Right ventricle myocardium superior (tissue), 1 donor: ENCODE measurements around the gene PIF1. TPM values are rescaled to one million over a fixed set of nuclear protein-coding genes. Genes with fewer than 3 reads are reported as not detected.

Source experiments
- ATAC-seq: fragments of 200-7000 bp; cut with Tn5 transposase; one replicate; pipeline ENCODE4 v1.9.1; 2020; ENCODE audit warnings: mild to moderate bottlenecking; ENCODE audit not compliant: poor library complexity
- DNase-seq: peaks from one replicate; pipeline ENCODE4 v3.0.0-alpha.2; 2020
- intact Hi-C: fragments of 100-400 bp; cut with DNase I; formaldehyde crosslinking; loops from one replicate; pipeline ENCODE4 v1.11.2; 2022
- total RNA-seq: library from RNA; stranded (reverse); fragmentation: NEBNext Ultra II Directional; extraction: Animal tissue kit (Norgen Biotek cat#: 25700); gene quantifications from one replicate; pipeline ENCODE4 v1.2.1, GENCODE V29; 2021
- donor health status: DM: no; HTN: yes; CAD: no; lungs with severe emphysema.

Gene PIF1
- total RNA-seq, 1 donor from 2014 or later = 0.35 TPM

DNA sequence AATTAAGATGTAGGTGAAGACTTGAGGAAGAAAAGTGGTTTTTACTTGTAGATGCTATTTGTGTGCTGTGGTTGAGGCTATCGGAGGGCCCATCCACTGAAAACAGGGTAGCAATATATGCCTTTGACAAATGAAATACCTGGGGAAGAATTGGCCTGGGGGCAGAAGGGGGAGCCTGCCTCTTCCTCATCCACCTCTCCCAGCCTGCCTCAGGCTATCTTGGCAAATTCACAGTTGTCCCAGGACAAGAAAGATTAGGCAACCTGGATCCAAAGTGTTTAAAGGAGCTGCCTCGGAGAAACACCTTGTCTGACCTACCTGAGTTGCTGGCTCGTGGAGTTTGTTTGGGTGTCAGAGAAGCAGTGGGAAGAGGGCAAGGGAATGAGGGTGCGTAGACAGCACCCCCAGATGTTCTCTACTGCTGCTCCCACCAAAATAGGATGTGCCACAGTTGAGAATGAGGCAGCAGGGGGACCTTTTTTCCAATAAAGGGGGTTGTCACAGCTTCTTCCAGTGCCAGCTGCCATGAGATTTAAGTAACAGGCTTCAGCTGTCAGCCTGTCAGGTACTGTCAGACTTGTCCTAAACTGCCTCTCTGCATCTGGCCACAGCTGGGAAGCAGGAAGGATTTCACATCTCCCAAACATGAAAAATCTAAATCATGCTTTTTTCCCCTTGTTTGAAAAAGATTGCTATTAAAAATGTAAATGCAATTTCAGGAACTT, 25.5 kb upstream of the PIF1 start:
- no peak for ATAC-seq
- intact Hi-C loops = no loop called here
- no peak for DNase-seq

DNA sequence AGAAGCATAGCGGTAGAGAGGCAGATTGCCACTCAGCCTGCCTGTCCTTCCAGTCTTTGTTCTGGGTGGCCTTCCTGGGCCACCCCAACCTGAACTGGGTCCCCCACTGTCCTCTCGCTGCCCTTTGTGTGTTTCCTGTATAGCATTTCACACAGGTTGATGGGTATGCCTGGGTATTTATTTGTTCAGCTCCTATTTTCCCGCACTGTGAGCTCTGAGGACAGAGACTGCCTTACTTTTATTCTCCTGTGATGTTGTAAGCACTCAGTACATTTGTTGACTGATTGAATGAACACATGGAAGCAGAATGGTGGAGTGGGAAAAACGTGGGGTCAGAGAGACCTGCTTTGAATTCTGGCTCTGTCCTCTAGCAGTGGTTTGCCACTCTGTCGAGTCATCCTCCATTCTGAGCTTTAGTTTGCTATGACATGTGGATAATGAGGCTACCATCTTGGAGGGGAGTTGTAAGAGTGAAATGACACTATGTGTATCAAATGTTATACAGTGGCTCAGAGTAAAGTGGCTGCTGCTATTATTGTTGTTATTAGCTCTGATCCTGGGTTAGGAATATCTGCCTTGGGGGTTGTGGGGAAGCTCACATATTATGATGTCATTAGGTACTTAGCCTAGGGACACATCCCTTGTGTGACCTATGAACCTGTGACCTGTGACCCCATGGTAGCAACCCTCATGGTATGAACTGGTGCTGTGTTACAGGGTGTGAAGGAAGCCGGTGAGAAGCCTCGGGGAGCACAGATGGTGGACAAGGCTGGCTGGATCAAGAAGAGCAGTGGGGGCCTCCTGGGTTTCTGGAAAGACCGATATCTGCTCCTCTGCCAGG, 22.6 kb upstream of the PIF1 start:
- ATAC-seq (no peak), DNase-seq (no peak)
- intact Hi-C loops = no loop called here

DNA sequence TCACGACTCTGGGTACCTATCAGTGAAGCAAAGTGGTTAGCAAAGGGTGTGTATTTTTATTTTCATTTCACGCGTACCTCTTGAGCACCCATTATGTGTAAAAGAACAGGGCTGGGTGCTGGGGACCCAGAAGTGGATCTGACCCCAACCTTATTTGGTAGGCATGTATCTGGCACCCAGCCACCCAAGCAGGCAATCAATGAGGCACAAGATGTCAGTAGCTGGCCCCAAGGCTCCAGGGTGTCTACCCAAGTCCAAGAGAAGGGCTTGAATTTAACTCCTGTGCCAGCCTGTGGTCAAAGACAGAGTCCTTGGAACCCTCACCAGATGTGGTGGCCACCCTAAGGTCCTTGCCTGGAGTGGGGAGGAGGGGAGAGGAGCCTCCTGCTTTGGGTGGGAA, 22.0 kb upstream of the PIF1 start:
- intact Hi-C loops = no loop called here
- DNase-seq (peak; percentile 39), ATAC-seq (no peak)

DNA sequence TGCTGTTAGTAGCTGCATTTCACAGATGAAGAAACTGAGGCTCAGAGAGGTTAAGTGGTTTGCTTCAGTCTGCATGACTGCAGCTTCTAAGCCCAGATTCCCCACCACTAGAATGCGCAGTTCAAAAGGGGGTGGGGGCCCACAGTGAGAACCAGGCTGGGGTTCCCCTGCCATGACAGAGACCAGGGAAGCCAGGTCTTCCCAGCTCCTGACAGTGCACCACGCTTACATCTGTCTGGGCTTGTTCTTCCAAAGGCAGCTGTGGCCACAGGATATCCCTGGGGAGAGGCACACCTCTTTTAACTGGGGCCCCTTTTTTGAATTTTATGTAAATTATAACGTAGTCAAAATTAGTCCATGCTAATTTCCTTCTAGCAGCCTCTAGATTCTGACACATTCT, 21.6 kb upstream of the PIF1 start:
- no peak for ATAC-seq
- DNase-seq = peak; percentile 5
- intact Hi-C loops = no loop called here

DNA sequence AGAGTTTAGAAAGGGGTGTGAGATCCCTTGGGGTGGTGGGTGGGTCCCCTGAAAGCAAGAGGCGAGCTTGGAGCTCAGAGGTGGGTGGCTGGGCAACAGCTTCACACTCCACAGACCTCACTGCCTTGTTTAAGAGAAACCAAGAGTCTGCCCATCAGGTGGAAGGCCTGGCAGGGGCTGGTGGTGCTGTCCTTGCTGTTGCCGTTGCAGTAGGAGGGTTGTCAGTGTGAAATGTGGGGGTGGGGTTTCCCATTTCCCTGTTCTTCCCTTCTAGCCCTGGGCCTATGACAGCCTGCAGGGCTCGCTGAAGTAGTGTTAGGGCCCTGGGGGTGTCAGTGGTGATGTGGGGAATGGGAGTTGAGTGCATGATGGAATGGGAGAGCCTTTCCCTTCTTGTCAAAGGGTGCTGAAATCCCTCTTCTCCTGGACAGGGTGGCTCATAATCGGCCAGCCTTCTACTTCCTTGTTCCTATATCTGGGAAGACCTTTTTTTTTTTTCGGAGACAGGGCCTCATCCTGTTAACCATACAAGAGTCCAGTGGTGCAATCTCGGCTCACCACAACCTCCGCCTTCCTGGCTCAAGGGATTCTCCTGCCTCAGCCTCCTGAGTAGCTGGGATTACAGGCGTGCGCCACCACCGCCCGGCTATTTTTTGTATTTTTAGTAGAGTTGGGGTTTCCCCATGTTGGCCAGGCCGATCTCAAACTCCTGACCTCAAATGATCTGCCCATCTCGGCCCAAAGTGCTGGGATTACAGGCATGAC, 20.6 kb upstream of the PIF1 start:
- DNase-seq = peak; percentile 40

DNA sequence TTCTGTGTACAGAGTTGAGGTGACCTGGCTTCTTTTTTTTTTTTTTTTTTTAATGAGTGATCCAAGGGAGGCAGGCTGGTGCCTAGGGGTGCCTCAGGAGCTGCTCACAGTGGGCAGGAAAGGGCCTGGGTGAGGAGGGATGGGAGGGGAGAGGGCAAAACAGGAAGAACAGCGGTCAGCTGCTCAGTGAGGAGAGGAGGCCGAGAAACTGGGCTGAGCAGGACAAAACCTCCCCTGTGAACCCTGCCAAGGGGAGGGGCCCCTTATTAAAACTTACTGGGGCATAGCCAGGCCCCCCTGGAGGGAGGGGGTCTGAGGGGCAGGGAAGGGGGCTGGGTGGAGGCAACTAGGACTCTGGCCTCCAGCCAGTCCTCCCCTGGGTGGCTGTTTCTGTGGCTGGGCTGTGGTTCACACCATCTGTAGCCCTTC, 19.8 kb upstream of the PIF1 start:
- DNase-seq (peak; percentile 75), ATAC-seq (peak; percentile 2)
- intact Hi-C loops = no loop called here

More for the DNA sequence above, 20.6 kb upstream of the PIF1 start:
- intact Hi-C loops = no loop called here
- ATAC-seq = no peak

DNA sequence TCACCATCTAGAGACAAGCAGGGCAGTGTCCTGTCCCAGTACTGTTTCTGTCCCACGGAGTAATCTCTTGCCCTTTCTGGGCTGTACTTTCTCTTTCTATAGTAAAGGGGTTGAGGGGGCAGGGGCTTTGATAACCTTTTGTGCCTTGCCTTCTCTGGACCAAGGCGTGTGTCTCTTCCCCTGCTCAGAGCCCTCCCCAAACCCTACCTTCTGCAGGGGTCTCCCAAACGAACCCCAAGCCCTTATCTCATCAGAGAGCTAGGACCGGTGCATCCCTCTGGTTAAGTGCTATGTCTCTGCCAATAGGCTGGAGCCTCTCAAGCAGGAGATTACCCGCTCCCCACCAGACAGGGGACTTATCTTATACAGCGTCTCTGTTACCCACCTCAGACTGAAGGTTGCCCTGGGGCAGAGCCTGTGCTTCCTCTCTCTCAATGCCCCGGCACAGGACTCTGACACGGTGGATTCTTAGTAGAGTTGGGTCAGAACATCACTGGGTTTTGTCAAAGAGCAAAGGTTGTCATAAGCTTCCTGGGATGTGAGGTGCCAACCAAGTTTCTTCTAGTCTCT, 19.2 kb upstream of the PIF1 start:
- DNase-seq (peak; percentile 38), ATAC-seq (no peak)

DNA sequence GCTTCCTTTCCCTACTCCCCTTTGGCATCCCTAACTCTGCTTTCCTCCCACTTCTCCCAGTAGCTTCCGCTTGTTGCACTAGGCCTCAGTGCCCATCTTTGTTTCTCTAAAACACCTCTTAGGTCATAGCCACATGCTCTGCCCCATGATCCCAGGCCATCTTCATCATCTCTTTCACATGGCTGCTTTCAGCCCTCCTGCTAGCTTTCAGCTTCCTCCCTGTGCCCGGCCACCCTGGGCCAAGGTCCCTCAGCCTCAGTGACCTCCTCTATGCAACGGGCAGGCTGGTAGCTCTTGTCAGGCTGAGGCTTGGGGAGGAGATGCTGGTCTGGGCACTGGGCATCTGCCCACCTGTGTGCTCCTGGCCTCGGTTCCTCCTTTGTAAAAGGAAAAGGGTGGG, 18.5 kb upstream of the PIF1 start:
- ATAC-seq = no peak

More for the DNA sequence above, 19.2 kb upstream of the PIF1 start:
- intact Hi-C loops = no loop called here

DNA sequence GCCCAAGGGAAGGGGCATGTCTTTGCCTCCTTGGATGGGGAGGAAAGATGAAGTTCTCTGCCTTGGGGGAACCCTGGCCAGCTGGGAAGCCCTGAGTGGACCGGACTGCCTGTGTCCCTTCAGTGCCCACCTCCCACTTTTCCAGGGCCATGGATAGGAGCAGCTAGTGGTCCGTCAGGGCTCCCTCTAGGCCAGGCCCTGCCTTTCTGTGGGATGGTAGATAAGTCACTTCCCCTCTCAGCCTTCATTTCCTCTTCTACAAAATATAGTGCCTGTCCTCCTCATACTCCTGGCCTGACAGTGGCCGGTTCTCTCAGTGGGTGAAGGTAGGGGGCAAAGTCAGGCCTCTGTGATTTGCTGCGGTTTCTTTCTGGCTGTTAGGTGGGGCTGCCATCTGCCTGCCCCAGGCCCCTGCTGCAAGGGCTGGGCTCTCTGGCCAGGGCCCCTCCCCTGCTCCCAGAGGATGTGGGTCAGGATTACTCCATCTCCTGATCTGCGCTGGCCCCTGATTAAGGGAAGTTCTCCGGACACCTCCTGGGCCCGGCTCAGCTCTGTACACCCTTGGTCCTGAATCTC, 17.6 kb upstream of the PIF1 start:
- intact Hi-C loops = no loop called here

More for the DNA sequence above, 18.5 kb upstream of the PIF1 start:
- no peak for DNase-seq
- intact Hi-C loops = no loop called here

DNA sequence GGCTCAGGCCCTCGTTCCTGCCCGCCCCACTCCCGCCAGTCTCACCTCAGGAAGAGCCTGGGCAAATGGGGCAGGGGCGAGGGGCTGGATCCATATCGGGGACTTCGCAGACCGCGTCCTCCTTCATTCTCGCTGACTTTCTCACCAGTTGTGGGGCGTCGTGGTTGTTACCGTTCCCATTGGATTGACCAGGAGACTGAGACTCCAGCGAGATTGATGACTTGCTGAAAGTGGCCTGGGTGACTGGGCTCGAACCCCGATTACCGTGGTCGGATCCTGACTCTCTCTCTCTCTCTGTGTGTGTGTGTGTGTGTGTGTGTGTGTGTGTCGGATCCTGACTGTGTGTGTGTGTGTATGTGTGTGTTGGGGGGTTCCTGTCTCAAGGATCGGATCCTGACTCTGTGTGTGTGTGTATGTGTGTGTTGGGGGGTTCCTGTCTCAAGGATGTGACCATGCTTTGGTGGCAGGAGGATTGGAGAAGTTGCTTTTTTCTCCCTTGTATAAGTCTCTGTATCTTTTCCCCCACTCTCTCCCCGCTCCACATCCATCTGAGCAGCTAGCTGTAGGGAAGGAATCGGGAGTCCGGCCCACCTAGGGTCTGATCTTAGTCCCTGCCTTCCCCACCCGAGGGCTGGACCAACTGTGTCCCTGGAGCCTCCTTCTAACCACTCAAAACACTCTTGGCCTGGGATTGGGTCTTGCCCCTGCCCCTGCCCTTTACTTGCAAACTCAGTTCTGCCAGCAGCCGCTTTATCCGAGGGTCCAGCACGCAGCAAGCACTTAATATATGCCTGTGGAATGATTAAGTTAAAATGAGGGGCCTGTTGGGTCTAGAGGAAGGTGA, 16.9 kb upstream of the PIF1 start:
- intact Hi-C loops = no loop called here
- ATAC-seq (peak; percentile 2), DNase-seq (peak; percentile 68)

More for the DNA sequence above, 17.6 kb upstream of the PIF1 start:
- DNase-seq (peak; percentile 81), ATAC-seq (peak; percentile 17)

DNA sequence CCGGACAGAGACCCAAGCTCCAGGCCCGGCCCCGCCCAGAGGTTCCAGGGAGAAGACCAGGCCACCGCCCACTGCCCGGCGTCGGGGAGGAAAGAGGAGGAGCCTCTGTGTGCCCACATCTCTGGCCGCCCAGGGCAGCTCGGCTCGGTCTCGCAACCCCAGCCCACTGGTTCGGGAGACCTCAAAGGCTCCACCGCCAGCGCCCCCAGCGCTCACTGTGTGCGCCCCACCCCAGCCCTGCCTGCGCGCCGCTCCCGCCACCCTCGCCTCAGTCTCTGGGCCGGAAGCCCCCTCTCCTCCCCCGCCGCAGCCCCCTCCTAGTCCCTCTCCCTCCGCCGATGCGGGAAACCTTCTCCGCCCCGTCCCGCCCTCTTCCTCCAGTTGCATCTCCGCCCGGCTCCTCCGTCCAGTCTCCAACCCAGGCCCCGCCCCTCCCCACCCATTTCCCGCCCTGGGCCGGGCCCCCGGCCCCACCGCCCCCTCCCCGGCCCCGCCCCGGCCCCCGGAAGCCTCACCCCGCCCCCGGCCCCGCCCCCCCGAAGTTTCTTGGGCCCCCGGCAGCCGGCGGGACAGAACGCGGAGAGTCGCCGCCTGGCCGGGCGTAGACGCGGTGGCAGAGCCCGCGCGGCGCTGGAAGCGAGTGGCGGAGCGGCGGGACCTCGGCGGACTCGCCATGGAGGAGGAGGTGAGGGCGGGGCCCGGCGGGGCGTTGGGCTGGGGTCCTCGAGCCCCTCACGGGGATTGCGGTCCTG, 16.1 kb upstream of the PIF1 start, which contains the start of gene PLEKHO2:
Gene PLEKHO2 (plus strand): TSS at position 572 of the 752 bp plus-strand sequence. CDS start 102 bp downstream, at position 674.
- peak; percentile 98 for DNase-seq
- intact Hi-C loops = no loop called here
- peak; percentile 92 for ATAC-seq

DNA sequence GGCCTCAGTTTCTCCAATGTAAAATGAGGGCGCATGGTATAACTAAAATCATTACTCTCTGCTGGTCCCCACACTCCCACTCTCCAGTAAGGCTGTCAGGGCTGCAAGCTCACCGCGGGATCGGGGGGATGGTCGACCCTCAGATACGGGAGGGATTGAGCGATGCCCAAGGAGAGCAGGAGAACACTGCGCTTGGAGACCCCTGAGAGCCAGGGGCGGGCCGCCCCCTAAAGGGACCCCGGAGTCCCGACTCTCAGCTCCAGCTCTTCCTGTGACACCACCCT, 15.6 kb upstream of the PIF1 start:
- no peak for DNase-seq
- intact Hi-C loops = no loop called here
- no peak for ATAC-seq

DNA sequence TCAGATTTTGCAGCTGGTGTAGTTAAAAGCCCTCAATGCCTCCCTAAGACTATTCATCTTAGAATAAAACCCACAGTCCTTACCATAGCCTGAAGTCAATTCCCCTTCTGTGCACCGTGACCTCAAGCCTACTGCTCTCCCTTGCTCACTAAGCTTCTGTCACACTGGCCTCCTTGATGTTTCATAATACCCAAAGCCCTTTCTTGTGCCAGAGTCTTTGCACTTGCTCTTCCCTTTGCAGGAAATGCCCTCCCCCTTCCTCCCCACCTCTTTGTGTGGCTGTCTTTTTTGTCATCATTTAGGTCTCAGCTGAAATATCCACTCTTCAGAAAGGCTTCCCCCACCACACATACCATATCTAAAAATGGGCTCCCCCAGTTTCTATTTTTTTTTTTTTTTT, 12.1 kb upstream of the PIF1 start:
- DNase-seq (no peak), ATAC-seq (no peak)
- intact Hi-C loops = loop anchor here (5.0 kb wide), 1 partner anchor 70 kb away; no protein-coding TSS in a partner anchor

DNA sequence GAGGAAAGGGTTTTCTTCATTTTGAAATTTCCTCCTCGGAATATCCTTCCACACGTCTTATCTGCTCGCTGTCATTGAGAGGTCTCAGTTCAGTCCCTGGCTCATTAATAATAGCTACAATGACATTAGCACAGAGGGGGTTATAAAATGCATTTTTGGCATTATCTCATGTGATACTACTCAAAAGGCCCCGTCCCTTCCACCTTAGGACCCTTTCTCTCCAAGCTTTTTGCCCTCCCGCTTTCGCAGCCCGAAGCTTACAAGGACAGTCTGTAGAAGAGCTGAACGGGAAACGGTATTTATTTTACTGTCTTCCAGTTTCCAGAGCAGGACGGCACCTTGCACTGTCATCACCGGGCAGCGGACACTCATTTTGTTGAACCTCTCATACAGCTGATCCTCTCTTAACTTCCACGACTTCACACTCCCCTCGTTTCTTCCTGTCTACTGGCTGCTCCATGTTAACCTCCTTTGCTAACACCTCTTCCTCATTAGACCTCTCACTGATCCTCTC, 10.6 kb upstream of the PIF1 start:
- ATAC-seq (peak; percentile 4), DNase-seq (no peak)
- intact Hi-C loops = loop anchor here (5.0 kb wide), 1 partner anchor 71 kb away; no protein-coding TSS in a partner anchor

DNA sequence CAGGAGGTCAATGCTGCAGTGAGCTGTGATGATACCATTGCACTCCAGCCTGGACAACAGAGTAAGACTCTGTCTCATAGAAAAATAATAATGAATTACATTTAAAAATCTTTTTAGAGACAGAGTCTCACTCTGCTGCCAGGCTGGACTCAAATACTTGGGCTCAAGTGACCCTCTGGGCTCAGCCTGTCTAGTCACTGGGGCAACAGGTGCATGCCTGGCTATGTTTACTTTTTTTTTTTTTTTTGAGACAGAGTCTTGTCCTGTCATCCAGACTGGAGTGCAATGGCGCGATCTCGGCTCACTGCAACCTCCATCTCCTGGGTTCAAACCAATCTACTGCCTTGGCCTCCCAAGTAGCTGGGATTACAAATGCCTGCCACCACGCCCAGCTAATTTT, 8.2 kb upstream of the PIF1 start:
- DNase-seq = no peak
- no peak for ATAC-seq
- intact Hi-C loops = no loop called here

DNA sequence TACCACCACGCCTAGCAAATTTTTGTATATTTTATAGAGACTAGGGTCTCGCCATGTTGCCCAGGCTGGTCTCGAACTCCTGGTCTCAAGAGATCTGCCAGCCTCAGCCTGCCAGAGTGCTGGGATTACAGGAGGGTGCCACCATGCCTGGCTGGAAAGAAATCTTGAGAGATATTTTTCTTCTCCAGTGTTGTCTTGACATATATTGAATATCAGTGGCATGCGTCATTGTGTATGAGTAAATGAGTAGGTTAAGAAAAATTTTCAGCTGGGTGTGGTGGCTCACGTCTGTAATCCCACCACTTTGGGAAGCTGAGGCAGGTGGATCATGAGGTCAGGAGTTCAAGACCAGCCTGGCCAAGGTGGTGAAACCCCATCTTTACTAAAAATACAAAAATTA, 3.5 kb upstream of the PIF1 start:
- ATAC-seq (no peak), DNase-seq (no peak)
- intact Hi-C loops = no loop called here

DNA sequence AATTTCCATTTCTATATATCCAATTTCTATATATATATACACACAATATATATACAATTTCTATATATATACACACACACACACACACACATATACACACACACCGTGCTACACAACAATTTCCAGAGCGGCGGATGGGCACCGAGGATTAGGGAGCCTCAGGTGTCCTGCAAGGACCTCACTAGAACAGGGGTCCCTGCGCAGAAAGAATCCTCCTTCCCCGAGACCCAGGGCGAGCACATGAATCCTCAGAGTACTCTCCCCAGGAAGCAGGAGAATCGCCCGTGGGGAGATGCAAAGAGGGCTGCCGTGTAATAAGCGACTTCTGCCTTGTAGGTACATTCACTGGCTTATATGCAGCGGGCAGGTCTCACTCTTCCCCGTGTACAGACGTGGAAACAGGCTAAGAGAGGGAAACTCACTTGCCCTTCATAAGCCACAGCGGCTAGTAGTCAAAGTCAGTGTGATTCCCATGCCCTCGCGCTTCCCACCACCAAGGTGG, 467 bp downstream of the PIF1 start:
- DNase-seq (no peak), ATAC-seq (peak; percentile 7)
- intact Hi-C loops = no loop called here
